AG04449 (cell line): ENCODE results near the gene EMC9.

Experiments used
- CTCF ChIA-PET: fragments of 350-600 bp; formaldehyde crosslinking; extraction: SDS; loops from one replicate; lab custom pipeline; 2021; ENCODE audit warnings: antibody characterized with exemption; lab: Yijun Ruan, JAX
- POLR2A ChIA-PET: fragments of 400-600, 350-600 bp; formaldehyde crosslinking; extraction: SDS; loops from one replicate; lab custom pipeline; 2020; ENCODE audit warnings: antibody characterized with exemption, inconsistent platforms; lab: Yijun Ruan, JAX
- DNase-seq: peaks from one replicate; pipeline ENCODE4 v3.0.0-alpha.2; 2010; ENCODE audit warnings: low read depth, low spot score
- H3K4me3 ChIP-seq: 2 replicates; pipeline ENCODE4 v1.5.1; 2011; ENCODE audit warnings: low read depth, mild to moderate bottlenecking, control low read depth, low read length
- TF ChIP-seq, protein P1 (sequence below): IDR thresholded peaks from one replicate; pipeline ENCODE4 v1.5.1; 2011; ENCODE audit warnings: mild to moderate bottlenecking, moderate library complexity, low read length, control low read depth, inconsistent platforms; ENCODE audit not compliant: insufficient read depth; ENCODE audit errors: missing control alignments

Gene EMC9

DNA sequence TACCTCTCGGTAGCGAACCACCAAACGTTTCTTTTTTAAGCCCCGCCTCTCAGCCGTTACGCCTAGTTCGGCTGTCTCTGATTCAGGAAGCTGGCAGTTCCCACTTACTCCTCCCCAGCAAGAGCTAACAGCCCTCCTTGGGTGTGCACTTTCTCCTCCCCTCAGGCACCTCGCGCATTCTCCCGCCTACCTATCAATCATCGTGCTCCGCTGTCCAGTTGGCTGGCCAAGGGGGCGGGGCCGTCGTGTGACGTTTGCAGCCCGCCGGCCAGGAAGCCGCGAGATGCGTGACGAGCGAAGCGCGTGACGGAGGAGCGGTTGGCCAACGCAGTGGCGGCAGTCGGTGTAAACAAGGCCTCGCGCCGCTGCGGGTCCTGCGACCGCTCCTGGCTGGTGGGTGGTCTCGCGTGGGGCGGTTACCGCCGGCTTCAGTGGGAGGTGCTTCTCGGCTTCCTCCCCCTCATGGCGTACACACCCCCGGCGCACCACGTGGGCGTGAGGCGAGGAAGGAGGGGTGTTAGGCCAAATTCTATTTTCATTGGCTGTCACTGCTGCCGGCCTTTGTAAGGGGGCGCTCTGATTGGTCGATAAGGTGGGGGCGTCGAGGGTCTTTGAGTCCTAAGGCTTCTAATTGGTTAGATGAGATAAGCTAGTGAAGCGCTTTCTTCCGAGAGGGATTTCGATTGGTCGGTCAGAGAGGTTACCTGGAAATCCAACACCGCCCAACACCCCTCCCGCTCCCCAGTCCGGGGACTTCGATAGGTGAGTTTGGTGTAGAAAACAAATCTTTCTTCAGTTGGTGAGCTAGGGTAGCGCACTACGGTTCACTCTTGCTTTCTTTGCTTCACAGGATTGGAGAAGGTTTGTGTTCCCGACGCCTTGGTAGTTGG is 26.6 kb downstream of the EMC9 start, which contains the start of the genes DCAF11 and NRL:
Gene DCAF11 (plus strand): TSS at position 246 of the 890 bp plus-strand sequence. CDS start 818 bp downstream, outside the sequence.
Gene NRL (minus strand): TSS at position 418 of the 890 bp plus-strand sequence. CDS start 32,101 bp downstream, outside the sequence.
- TF ChIP-seq, protein P1, sequence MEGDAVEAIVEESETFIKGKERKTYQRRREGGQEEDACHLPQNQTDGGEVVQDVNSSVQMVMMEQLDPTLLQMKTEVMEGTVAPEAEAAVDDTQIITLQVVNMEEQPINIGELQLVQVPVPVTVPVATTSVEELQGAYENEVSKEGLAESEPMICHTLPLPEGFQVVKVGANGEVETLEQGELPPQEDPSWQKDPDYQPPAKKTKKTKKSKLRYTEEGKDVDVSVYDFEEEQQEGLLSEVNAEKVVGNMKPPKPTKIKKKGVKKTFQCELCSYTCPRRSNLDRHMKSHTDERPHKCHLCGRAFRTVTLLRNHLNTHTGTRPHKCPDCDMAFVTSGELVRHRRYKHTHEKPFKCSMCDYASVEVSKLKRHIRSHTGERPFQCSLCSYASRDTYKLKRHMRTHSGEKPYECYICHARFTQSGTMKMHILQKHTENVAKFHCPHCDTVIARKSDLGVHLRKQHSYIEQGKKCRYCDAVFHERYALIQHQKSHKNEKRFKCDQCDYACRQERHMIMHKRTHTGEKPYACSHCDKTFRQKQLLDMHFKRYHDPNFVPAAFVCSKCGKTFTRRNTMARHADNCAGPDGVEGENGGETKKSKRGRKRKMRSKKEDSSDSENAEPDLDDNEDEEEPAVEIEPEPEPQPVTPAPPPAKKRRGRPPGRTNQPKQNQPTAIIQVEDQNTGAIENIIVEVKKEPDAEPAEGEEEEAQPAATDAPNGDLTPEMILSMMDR, result no peak
- H3K4me3 ChIP-seq, result peak within 1 kb of the TSS; percentile 96
- CTCF ChIA-PET, result interaction anchor here (0.7 to 4.7 kb wide), 14 partner anchors 19 to 193 kb away, joined by 3 to 30 read pairs (median 4); partner anchors contain the start of genes CARMIL3, CIDEB, EMC9 and IRF9
- DNase-seq, result peak; percentile 99
- POLR2A ChIA-PET, result interaction anchor here (0.6 to 2.6 kb wide), 16 partner anchors 9 to 193 kb away, joined by 3 to 44 read pairs (median 5); partner anchors contain the start of genes CHMP4A, EMC9, IPO4 and IRF9

DNA sequence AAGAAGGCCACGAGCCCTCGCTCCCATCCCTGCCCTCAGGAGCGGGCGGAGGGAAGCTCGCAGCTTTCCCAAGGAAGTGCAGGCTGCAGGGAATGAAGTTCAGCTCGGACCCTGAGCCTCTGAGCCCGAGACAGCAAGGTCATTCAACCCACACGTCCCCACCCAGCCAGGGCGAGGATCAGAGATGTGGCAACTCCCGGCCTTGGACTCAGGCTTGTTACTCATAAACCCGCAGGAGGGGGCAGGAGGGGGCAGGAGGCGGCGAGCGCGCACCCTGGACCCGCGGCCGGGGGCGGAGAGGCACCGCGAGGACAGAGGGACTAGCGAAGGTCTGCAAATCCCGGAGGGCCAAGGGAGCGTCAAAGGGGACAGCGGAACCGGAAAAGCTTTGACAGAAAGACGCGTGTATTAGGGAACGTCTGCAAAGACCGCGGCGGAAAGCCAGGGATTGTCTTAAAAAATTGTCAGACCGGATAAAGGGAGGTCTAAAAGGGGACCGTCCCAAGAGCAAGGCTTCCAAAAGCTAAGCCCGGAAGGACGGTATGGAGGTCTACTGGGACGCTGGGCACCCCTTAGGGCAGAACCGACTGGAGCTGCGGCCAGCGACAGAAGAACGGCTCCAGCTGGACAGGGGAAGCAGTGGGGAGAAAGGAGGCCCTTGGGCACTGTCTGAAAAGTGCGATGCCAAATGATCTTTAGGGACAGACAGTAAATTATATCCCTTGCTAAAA is 27.4 kb downstream of the EMC9 start:
- POLR2A ChIA-PET, result interaction anchor here (0.9 to 2.6 kb wide), 14 partner anchors 9 to 194 kb away, joined by 3 to 44 read pairs (median 6); partner anchors contain the start of genes EMC9, IRF9, PCK2 and PSME1
- TF ChIP-seq, protein P1, result no peak
- peak overlapping the region; percentile 73 for H3K4me3 ChIP-seq
- CTCF ChIA-PET, result interaction anchor here (0.6 to 4.7 kb wide), 13 partner anchors 17 to 194 kb away, joined by 3 to 30 read pairs (median 4); partner anchors contain the start of genes CARMIL3, CIDEB, EMC9 and IRF9
- DNase-seq, result no peak

DNA sequence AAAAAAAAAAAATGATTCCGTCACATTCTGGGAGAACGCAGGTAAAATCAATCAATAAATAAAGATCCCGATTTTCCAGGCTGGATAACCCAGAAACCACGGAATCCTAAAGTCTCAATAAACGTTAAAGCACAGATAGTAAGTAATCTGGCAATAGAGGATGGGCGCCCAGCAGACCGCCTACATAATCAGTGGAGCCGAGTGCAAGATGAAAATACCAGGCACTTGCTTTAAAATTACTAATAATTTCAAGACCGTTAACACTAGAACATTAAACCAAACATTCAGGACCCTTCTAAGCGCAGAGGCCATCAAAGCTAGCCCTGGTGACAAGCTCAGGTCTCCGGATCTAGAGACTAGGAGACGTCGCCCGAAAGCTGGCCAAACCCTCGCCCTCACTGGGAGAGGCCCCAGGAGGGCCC is 28.0 kb downstream of the EMC9 start:
- peak overlapping the region; percentile 73 for H3K4me3 ChIP-seq
- POLR2A ChIA-PET, result interaction anchor here (1.5 to 2.6 kb wide), 6 partner anchors 8 to 55 kb away, joined by 4 to 44 read pairs (median 8); partner anchors contain the start of genes PCK2, PSME2 and RNF31
- DNase-seq, result no peak
- TF ChIP-seq, protein P1, result no peak
- CTCF ChIA-PET, result interaction anchor here (0.6 to 4.7 kb wide), 9 partner anchors 16 to 194 kb away, joined by 3 to 30 read pairs (median 3); partner anchors contain the start of genes CIDEB, IRF9 and RABGGTA

DNA sequence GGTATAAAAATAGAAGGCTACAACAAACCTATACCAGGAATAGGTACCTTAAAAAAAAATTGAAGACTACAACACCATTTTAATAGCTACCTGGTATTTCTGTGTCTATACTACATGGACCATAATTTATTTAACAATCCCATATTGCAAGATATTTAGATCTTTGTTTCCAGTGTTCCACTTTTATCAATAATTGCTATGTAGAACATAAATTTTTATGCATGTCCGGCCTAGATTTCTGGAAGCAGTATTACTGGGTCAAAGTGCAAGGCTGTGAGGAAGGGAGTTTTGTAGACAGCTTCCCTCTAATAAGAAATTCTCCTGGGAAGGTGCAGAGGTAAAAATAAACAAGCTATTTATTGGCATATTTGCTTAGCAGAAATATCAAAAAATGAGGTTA is 30.9 kb downstream of the EMC9 start:
- H3K4me3 ChIP-seq, result no peak overlapping the region
- TF ChIP-seq, protein P1, result no peak
- ChIA-PET CTCF (interaction anchor here (0.8 to 7.7 kb wide), 13 partner anchors 8 to 187 kb away, joined by 3 to 247 read pairs (median 15); partner anchors contain the start of genes CARMIL3, EMC9, IRF9 and PCK2), POLR2A (no interaction called here)
- DNase-seq, result no peak

DNA sequence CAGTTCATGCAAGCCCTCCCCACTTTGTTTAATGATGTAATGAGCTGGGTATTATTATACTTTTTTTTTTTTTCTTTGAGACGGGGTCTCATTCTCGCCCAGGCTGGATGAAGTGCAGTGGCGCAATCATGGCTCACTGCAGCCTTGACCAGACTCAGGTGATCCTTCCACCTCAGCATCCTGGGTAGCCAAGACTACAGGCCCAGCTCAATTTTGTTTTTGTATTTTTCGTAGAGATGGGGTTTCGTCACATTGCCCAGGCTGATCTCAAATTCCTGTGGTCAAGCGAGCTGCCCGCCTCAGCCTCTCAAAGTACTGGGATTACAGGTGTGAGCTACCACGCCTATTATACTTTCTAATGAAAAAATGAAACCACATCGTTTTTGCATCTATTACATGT is 31.3 kb downstream of the EMC9 start:
- ChIA-PET CTCF (interaction anchor here (0.8 to 7.7 kb wide), 13 partner anchors 10 to 187 kb away, joined by 3 to 247 read pairs (median 15); partner anchors contain the start of genes CARMIL3, EMC9, IRF9 and PCK2), POLR2A (no interaction called here)
- H3K4me3 ChIP-seq, result no peak overlapping the region
- TF ChIP-seq, protein P1, result no peak
- no peak for DNase-seq
